ENCODE measurements around the gene HNRNPUL2.

DNA sequence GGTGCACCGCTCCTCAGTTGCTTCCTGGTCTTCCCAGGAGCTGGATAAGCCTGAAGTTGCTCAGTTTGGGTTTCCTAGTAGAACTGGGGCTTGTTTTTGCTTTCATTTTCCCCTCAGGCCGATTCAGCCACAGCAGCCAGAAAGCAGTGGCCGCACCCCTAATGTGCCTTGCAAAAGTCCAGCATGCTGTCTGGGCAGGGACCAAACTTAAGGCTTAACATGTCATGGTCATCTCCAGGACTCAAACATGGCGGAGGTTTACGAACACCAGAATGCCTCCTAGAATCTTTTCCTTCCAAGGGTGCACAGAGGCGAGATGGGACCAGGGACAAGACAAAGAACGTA, 17.3 kb downstream of the HNRNPUL2 start:
- TF ChIP-seq, protein P1, sequence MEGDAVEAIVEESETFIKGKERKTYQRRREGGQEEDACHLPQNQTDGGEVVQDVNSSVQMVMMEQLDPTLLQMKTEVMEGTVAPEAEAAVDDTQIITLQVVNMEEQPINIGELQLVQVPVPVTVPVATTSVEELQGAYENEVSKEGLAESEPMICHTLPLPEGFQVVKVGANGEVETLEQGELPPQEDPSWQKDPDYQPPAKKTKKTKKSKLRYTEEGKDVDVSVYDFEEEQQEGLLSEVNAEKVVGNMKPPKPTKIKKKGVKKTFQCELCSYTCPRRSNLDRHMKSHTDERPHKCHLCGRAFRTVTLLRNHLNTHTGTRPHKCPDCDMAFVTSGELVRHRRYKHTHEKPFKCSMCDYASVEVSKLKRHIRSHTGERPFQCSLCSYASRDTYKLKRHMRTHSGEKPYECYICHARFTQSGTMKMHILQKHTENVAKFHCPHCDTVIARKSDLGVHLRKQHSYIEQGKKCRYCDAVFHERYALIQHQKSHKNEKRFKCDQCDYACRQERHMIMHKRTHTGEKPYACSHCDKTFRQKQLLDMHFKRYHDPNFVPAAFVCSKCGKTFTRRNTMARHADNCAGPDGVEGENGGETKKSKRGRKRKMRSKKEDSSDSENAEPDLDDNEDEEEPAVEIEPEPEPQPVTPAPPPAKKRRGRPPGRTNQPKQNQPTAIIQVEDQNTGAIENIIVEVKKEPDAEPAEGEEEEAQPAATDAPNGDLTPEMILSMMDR (IDR thresholded peaks at IDR 0.05; ENCODE audit: extremely low read depth in 1 of 2, insufficient read depth in 1 of 2, low read depth in 1 of 2, low read length in 2 of 2) = no peak
- TF ChIP-seq POLR2A (IDR thresholded peaks at IDR 0.05; ENCODE audit: low read depth, low read length) (no peak), MYC (IDR thresholded peaks at IDR 0.05; ENCODE audit: low read depth, low read length) (no peak)
